Heart right ventricle (tissue), 16 donors: ENCODE measurements around the gene ADGRG7. TPM values are rescaled to one million over a fixed set of nuclear protein-coding genes. Genes with fewer than 3 reads are reported as not detected.
A peak's percentile ranks its signal among the peaks of the same experiment; 100 is the strongest.

Source experiments
- ATAC-seq, 8 donors: fragments of 200-7000 bp; cut with Tn5 transposase; one replicate each; pipeline ENCODE4 v1.9.1; 2020; ENCODE audit warnings: mild to moderate bottlenecking in 8 of 8, moderate library complexity in 8 of 8, moderate number of reproducible peaks in 1 of 8
- DNase-seq, 2 donors: peaks; one replicate each; pipeline ENCODE4 v3.0.0-alpha.2; 2020
- H3K27ac ChIP-seq, 10 donors: fragments of 200-600 bp; sonication (generic) in 2 of 10; one replicate each; pipeline versions ENCODE4 v1.5.0 to v1.8.0; 2020 to 2022; ENCODE audit warnings: mild to moderate bottlenecking in 3 of 10
- H3K27me3 ChIP-seq, 7 donors: fragments of 200-600 bp; one replicate each; pipeline ENCODE4 v1.8.0; 2021 to 2022; ENCODE audit warnings: mild to moderate bottlenecking in 2 of 7
- H3K36me3 ChIP-seq, 9 donors: fragments of 200-600 bp; sonication (generic) in 1 of 9; one replicate each; pipeline versions ENCODE4 v1.5.0 to v1.8.0; 2020 to 2022; ENCODE audit warnings: mild to moderate bottlenecking in 2 of 9
- H3K4me1 ChIP-seq, 9 donors: fragments of 200-600 bp; sonication (generic) in 1 of 9; one replicate each; pipeline versions ENCODE4 v1.5.0 to v1.8.0; 2020 to 2022; ENCODE audit warnings: mild to moderate bottlenecking in 4 of 9
- H3K4me3 ChIP-seq, 10 donors: fragments of 200-600 bp; sonication (generic) in 2 of 10; one replicate each; pipeline versions ENCODE4 v1.5.0 to v1.8.0; 2020 to 2022; ENCODE audit warnings: mild to moderate bottlenecking in 7 of 10, moderate library complexity in 2 of 10
- H3K9me3 ChIP-seq, 11 donors: fragments of 200-600 bp in 10 of 11; sonication (generic) in 2 of 11; one replicate each; pipeline versions ENCODE4 v1.5.0 to v1.8.0; 2013 to 2022; ENCODE audit warnings: mild to moderate bottlenecking in 2 of 11, control low read depth in 1 of 11, moderate library complexity in 1 of 11
- CTCF ChIP-seq, 9 donors: fragments of 200-600 bp; sonication (generic) in 2 of 9; IDR thresholded peaks; one replicate each; pipeline versions ENCODE4 v1.5.0 to v1.8.0; 2021 to 2022; ENCODE audit warnings: antibody characterized with exemption in 9 of 9, mild to moderate bottlenecking in 5 of 9, moderate library complexity in 1 of 9
- WGBS, 2 donors: extraction: QIAGEN DNeasy Blood & Tissue Kit; methylation state at CpG; one replicate each; pipeline ENCODE4 v1.1.7; 2013; ENCODE audit warnings: inconsistent platforms in 1 of 2; 5-methylcytosine and 5-hydroxymethylcytosine counted together
- intact Hi-C, 10 donors: fragments of 100-400 bp; cut with DNase I; formaldehyde crosslinking; loops; one replicate each; pipeline versions ENCODE4 v1.11.1 to v1.14.2; 2022
- polyA plus RNA-seq, 2 donors: library from polyadenylated mRNA; stranded (reverse); fragments of 200-250 nt; gene quantifications; one replicate each; pipeline ENCODE4 v1.2.3, GENCODE V29; 2013
- total RNA-seq, 10 donors: library from RNA; stranded (reverse); fragmentation: NEBNext Ultra II Directional in 3 of 10; extraction: Animal tissue kit (Norgen Biotek cat#: 25700) in 3 of 10; gene quantifications; one replicate each; pipeline versions ENCODE4 v1.2.1 to v1.2.4, GENCODE V29; 2021 to 2023
- donor health status: Arrhythmogenic right ventricular cardiomyopathy.
- donor health status: ischemic (EF 13 %, LVEDD 7.1; RV severe dilation, severe dysfunction).
- donor health status: healthy with polysubstance abuse.
- donor health status: DM: no; HTN: yes; CAD: no.
- donor health status: DM: no; HTN: no; CAD: no.
- donor health status: ischemic (EF 25% LVEDD 6.9; RV normal size, moderate dysfunction).
- donor health status: ischemic (EF 25% LVEDD 5.7; RV mildly dilated, moderate dysfunction).
- donor health status: healthy.
- donor health status: DM: yes; HTN: yes; CAD: no.
- donor health status: Ischemic cardiomyopathy.
- donor health status: ischemic (EF 35%, LVEDD 5.7; RV mildly dilated, moderate dysfunction).
- donor health status: nonischemic (EF 11% LVEDD 7.7; RV severe dilation, severe dysfunction).
- donor health status: DM: yes; HTN: yes; CAD: no.
- donor health status: PGD.
- donor health status: ischemic (EF 29% LVEDD 5.4; RV normal size, mild dysfunction).
- donor health status: nonischemic (EF 23%, LVEDD 6.1; RV moderate dilation, normal function).

Gene ADGRG7
- total and polyA plus RNA-seq, 12 donors = 0.30 TPM; not detected in 11

- Histone ChIP-seq H3K36me3 (peaks cover 0 to 100% (median 32%) of the 10 kb centered on the region in 9 donors), H3K4me3 (no peak overlapping the region), H3K27ac (no peak overlapping the region), H3K4me1 (peaks cover 0 to 50% (median 29%) of the 10 kb centered on the region in 9 donors), H3K27me3 (no peaks in the 10 kb centered on the region), H3K9me3 (no peaks in the 10 kb centered on the region)
- TF ChIP-seq CTCF (IDR thresholded peaks at IDR 0.05) = no peak
- ATAC-seq (no peak), DNase-seq (no peak)
- intact Hi-C loops = loop anchor here in 1 of 10 donors (10.0 kb wide), 1 partner anchor 904 kb away; the partner anchor contains the start of gene CMSS1
- WGBS, 2 donors = 36 to 37% methylated on average over 1 of the region's 1 CpG
These were observed 109.7 kb downstream of the ADGRG7 start for GRCh38 chr3:100719136-100719535.

- no peaks in the 10 kb centered on the region for H3K27me3 ChIP-seq
- H3K4me1 ChIP-seq = peaks cover 0 to 39% (median 16%) of the 10 kb centered on the region in 9 donors
- no peak for ATAC-seq
- no peak for DNase-seq
- intact Hi-C loops = no loop called here
- no peaks in the 10 kb centered on the region for H3K9me3 ChIP-seq
- peaks cover 0 to 100% (median 19%) of the 10 kb centered on the region in 9 donors for H3K36me3 ChIP-seq
- no peak overlapping the region for H3K27ac ChIP-seq
- no peak overlapping the region for H3K4me3 ChIP-seq
- no peak for TF ChIP-seq CTCF (IDR thresholded peaks at IDR 0.05)
- WGBS, 2 donors = 67 to 74% methylated on average over 5 of the region's 5 CpGs
These were observed 111.0 kb downstream of the ADGRG7 start for GRCh38 chr3:100720426-100720825.

- WGBS, 2 donors = 86 to 88% methylated on average over 3 of the region's 3 CpGs
- no peak overlapping the region for H3K27ac ChIP-seq
- intact Hi-C loops = no loop called here
- ATAC-seq (peak in 1 of 8 donors; percentile 33), DNase-seq (no peak)
- TF ChIP-seq CTCF (IDR thresholded peaks at IDR 0.05) = no peak
- H3K27me3 ChIP-seq = no peaks in the 10 kb centered on the region
- peaks cover 0 to 36% (median 11%) of the 10 kb centered on the region in 9 donors for H3K4me1 ChIP-seq
- H3K4me3 ChIP-seq = no peak overlapping the region
- no peaks in the 10 kb centered on the region for H3K9me3 ChIP-seq
- peaks cover 0 to 97% (median 29%) of the 10 kb centered on the region in 9 donors for H3K36me3 ChIP-seq
These were observed 116.6 kb downstream of the ADGRG7 start for GRCh38 chr3:100725935-100726513.

GRCh38 chr3:100726706-100727105 is 117.3 kb downstream of the ADGRG7 start:
- H3K9me3 ChIP-seq = no peaks in the 10 kb centered on the region
- H3K36me3 ChIP-seq = peaks cover 0 to 97% (median 23%) of the 10 kb centered on the region in 9 donors
- 89 to 90% methylated on average over 1 of the region's 1 CpG for WGBS, 2 donors
- intact Hi-C loops = no loop called here
- H3K4me1 ChIP-seq = peaks cover 0 to 36% (median 11%) of the 10 kb centered on the region in 9 donors
- no peaks in the 10 kb centered on the region for H3K27me3 ChIP-seq
- TF ChIP-seq CTCF (IDR thresholded peaks at IDR 0.05) = no peak
- H3K4me3 ChIP-seq = no peak overlapping the region
- no peak for ATAC-seq
- peak overlapping the region in 1 of 10 donors; percentile 13 for H3K27ac ChIP-seq
- DNase-seq = no peak
